T-helper 1 cell treated with Interleukin-12 subunit alpha and Interleukin-12 subunit beta and Interleukin-4 antibody, amounts not matched to agents 30 μg/mL and 1 μg/mL, for 36 hours (primary cell): Measurements from ENCODE around the gene FOXQ1.
"Not testable (repeated sequence)": the region's sequence is repeated elsewhere in the genome, so short reads cannot be mapped to it uniquely, and the experiment has no call there.

ENCODE experiments used
- H3K27ac Mint-ChIP-seq: one replicate; pipeline ENCODE4 v1.8.0; 2021; ENCODE audit warnings: mild to moderate bottlenecking, mixed read lengths
- H3K27me3 Mint-ChIP-seq: one replicate; pipeline ENCODE4 v1.8.0; 2021; ENCODE audit warnings: low read depth, mixed read lengths
- H3K36me3 Mint-ChIP-seq: one replicate; pipeline ENCODE4 v1.8.0; 2021; ENCODE audit warnings: low read depth, mixed read lengths
- H3K4me1 Mint-ChIP-seq: one replicate; pipeline ENCODE4 v1.8.0; 2021; ENCODE audit warnings: low read depth, mixed read lengths
- H3K4me3 Mint-ChIP-seq: one replicate; pipeline ENCODE4 v1.8.0; 2021; ENCODE audit warnings: mild to moderate bottlenecking, moderate library complexity, mixed read lengths
- H3K9me3 Mint-ChIP-seq: one replicate; pipeline ENCODE4 v1.8.0; 2021; ENCODE audit warnings: mixed read lengths

FOXQ1 gene

DNA sequence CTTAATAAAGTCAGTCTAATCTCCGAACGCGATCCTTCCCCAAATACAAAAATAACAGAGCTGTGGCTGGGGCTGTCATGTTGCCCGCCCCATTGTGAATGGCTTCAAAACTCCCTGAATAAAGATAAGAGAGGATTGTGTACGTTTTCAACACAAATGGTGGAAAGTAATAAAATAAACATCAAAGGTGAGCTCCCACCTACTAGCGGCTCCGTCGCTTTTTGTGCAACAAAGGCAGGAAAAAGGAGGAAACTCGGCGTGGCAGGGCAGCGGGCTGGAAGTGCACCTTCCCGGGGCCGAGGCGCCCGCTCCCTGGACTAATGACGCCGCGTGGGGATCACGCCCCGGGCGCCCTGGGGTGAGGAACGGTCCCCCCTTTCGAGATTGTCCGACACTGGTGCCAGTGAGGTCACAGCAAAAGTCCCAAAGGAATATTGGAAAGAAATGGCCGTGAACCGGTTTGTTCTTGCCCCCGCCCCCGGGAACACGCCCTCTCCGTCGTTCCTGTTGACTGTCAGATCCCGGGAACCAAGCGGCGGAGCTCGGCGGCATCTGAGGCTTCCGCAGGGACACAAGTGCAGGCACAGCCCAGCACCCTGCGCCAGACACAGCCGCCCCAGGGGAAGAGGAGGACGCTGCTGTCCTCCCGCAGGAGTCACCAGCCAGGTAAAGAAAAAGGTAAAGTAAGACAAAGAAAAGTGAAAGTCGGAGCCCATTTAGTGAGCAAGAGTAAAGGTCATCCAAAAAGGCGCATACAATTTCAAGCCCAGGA is 1.1 kb upstream of the FOXQ1 start:
- H3K36me3 Mint-ChIP-seq: no peaks in the 10 kb centered on the region
- no peaks in the 10 kb centered on the region for H3K9me3 Mint-ChIP-seq
- peak overlapping the region; percentile 49 for H3K27ac Mint-ChIP-seq
- peaks cover 78% of the 10 kb centered on the region for H3K27me3 Mint-ChIP-seq
- H3K4me3 Mint-ChIP-seq: peak overlapping the region; percentile 65
- H3K4me1 Mint-ChIP-seq: peaks cover 12% of the 10 kb centered on the region

DNA sequence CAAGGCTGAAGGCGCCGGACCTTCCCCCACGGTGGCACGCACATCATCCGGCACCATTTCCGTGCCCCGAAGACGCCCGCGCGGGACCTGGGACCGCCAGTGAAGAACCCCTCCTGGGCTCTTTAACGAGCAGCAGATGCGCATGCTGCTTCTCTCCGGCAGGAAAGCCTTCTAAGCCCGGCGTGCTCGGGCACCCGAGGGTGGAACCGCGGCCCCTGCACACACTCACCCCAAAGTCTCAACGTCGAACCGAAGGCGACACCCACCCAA is 240 bp downstream of the FOXQ1 start:
- Mint-ChIP-seq H3K27ac (peak overlapping the region; percentile 57), H3K27me3 (peaks cover 73% of the 10 kb centered on the region), H3K9me3 (no peaks in the 10 kb centered on the region), H3K4me3 (peak overlapping the region; percentile 42), H3K4me1 (peaks cover 16% of the 10 kb centered on the region), H3K36me3 (no peaks in the 10 kb centered on the region)

DNA sequence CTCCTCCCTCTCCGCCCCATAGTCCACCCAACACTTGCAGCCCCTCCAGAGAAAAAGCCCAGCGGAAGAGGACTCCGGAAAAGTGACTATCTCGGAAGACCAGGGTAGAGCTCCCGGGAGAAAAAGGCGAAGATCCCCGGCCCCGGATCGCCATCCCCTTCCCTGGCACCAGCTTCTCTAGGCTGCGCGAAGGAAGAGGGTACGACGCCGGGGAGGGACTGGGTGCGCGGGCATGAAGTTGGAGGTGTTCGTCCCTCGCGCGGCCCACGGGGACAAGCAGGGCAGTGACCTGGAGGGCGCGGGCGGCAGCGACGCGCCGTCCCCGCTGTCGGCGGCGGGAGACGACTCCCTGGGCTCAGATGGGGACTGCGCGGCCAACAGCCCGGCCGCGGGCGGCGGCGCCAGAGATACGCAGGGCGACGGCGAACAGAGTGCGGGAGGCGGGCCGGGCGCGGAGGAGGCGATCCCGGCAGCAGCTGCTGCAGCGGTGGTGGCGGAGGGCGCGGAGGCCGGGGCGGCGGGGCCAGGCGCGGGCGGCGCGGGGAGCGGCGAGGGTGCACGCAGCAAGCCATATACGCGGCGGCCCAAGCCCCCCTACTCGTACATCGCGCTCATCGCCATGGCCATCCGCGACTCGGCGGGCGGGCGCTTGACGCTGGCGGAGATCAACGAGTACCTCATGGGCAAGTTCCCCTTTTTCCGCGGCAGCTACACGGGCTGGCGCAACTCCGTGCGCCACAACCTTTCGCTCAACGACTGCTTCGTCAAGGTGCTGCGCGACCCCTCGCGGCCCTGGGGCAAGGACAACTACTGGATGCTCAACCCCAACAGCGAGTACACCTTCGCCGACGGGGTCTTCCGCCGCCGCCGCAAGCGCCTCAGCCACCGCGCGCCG is 822 bp downstream of the FOXQ1 start:
- Mint-ChIP-seq H3K4me3 (peak overlapping the region; percentile 42), H3K27ac (peak overlapping the region; percentile 57), H3K27me3 (peaks cover 69% of the 10 kb centered on the region), H3K9me3 (no peaks in the 10 kb centered on the region), H3K36me3 (no peaks in the 10 kb centered on the region), H3K4me1 (peaks cover 16% of the 10 kb centered on the region)

DNA sequence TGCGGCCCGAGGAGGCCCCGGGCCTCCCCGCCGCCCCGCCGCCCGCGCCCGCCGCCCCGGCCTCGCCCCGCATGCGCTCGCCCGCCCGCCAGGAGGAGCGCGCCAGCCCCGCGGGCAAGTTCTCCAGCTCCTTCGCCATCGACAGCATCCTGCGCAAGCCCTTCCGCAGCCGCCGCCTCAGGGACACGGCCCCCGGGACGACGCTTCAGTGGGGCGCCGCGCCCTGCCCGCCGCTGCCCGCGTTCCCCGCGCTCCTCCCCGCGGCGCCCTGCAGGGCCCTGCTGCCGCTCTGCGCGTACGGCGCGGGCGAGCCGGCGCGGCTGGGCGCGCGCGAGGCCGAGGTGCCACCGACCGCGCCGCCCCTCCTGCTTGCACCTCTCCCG is 1.5 kb downstream of the FOXQ1 start:
- peaks cover 4% of the 10 kb centered on the region for H3K9me3 Mint-ChIP-seq
- H3K36me3 Mint-ChIP-seq: no peaks in the 10 kb centered on the region
- peaks cover 16% of the 10 kb centered on the region for H3K4me1 Mint-ChIP-seq
- peaks cover 69% of the 10 kb centered on the region for H3K27me3 Mint-ChIP-seq
- H3K27ac Mint-ChIP-seq: no peak overlapping the region
- H3K4me3 Mint-ChIP-seq: no peak overlapping the region

DNA sequence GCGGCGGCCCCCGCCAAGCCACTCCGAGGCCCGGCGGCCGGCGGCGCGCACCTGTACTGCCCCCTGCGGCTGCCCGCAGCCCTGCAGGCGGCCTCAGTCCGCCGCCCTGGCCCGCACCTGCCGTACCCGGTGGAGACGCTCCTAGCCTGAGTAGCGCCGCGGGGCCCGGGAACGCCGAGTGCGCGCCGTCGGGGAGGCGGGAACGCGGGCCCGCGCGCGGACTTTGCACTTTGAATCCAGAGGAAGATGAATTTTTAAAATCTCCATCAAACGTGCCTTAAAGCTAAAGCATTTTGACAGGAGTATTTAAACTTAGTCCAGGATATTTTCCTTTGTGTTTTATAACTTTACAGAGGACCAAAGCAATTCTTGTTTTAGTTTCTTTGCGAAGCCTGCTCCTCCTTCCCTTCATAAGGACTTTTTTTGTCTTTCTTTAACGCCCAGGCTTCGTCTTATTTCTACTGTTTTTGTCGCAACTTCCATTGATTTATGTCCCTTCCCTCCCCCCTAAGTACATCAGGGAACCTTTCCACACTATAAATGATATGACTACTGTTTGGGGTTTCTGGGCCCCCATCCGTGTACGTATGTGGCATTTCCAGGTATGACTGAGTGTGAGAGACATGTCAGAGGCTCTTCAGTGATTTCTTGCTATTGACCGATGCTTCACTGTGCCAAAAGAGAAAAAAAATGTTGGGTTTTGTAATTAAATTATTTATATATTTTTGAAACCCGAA is 2.0 kb downstream of the FOXQ1 start:
- Mint-ChIP-seq H3K27ac (peak overlapping the region; percentile 81), H3K9me3 (peaks cover 4% of the 10 kb centered on the region), H3K36me3 (no peaks in the 10 kb centered on the region), H3K27me3 (peaks cover 64% of the 10 kb centered on the region), H3K4me1 (peaks cover 16% of the 10 kb centered on the region), H3K4me3 (peak overlapping the region; percentile 47)

DNA sequence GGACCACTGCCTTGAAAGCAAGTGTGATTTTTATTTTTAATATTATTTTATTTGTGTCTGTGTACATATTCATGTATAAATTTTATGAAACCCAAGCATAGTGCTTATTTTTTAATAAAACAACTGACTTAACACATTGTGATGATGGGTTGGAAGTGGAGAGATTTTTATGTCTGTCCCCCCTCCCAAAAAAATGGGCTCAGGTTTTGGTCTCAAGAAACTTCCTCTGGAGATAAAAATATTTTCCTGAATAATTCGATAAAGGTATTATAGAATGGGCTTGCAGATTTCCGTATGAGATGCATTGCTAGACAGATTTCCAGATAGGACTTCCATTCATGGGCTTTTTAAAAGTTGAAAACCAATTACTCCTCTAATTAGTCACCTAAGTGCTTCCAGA is 2.7 kb downstream of the FOXQ1 start:
- H3K36me3 Mint-ChIP-seq: no peaks in the 10 kb centered on the region

DNA sequence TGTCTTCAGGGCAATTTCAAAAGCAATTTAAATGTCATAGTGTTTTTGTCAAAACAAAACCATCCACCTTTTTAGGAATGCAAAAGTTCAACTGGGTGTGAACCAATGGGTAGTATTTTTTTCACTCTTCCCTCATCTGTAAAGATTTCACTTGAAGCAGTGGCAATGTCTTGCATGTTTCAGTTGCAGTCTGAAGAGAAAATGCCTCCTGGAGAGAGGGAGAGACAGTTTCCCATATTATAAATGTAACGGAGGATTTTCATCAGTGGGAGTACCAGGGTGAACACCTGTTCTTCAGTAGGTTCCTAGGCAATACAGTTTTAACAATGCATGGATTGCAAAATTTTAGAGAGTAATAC is 3.3 kb downstream of the FOXQ1 start:
- peaks cover 16% of the 10 kb centered on the region for H3K4me1 Mint-ChIP-seq
- H3K9me3 Mint-ChIP-seq: peaks cover 4% of the 10 kb centered on the region
- no peak overlapping the region for H3K4me3 Mint-ChIP-seq
- no peaks in the 10 kb centered on the region for H3K36me3 Mint-ChIP-seq
- no peak overlapping the region for H3K27ac Mint-ChIP-seq
- peaks cover 52% of the 10 kb centered on the region for H3K27me3 Mint-ChIP-seq

More for the DNA sequence above, 2.7 kb downstream of the FOXQ1 start:
- Mint-ChIP-seq H3K4me3 (no peak overlapping the region), H3K9me3 (peaks cover 4% of the 10 kb centered on the region), H3K27ac (no peak overlapping the region), H3K27me3 (peaks cover 58% of the 10 kb centered on the region), H3K4me1 (peaks cover 16% of the 10 kb centered on the region)

DNA sequence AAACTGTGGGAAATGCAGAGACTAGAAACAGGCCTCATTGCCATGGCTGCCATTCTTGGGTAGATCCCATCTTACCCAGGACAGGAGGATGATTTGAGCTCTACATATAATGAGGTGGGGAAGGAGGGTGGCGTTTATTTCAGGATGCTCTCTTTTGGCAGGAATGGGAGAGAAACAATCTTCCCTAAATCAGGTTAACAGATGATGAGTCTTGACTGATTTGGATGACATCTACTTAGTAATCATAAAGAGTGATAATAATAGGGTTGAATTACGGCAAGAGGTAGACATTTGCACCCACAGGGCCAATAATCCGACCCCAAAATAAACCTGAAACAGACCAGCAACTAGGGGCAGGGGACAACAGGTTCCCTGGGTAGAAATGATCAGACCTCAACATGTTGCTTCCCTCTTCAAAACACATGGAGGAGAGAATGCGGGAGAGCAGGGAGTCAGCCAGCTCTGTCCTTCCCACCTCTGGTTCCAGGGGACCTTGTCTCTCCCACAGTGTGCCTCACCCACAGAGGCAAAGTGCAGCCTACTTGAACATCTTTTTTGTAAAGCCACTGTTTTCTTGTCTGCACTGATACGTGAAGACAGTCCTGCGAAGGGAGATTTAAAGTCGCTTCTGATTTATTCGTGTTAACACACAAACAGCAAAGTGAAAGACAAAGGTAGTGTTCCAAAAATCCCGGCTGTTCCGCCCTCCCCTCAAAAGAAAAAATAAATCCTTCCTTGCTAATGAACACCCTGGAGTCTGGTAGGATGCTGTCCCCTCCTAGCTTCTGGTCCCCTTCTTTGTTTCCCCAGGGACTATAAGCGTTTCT is 3.9 kb downstream of the FOXQ1 start:
- H3K4me3 Mint-ChIP-seq: no peak overlapping the region
- peaks cover 14% of the 10 kb centered on the region for H3K4me1 Mint-ChIP-seq
- H3K9me3 Mint-ChIP-seq: peaks cover 4% of the 10 kb centered on the region
- no peaks in the 10 kb centered on the region for H3K36me3 Mint-ChIP-seq
- peaks cover 46% of the 10 kb centered on the region for H3K27me3 Mint-ChIP-seq
- H3K27ac Mint-ChIP-seq: no peak overlapping the region

DNA sequence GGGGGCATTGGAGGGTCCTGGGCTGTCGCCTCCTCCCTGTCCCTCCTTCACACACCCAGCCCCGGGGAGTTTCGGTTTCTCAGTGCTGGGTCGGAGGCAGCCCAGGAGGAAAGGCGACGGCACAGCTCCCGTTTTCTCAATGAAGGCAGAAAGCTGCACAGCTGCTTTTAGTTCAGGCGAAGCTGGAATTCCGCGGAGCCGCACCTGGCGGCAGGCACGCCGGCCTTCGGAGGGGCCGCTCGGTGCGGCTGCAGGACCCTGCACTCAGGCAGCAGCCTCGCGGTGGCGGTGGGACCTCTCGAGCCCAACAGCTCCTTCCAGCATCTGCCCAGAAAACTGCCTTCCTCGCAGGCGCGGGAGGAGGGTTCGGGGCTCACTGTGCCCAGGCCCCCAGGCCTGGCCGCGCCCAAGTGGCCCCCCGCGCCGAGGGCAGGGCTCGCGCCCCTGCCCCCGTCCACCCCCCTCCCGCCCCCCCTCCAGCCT is 4.6 kb downstream of the FOXQ1 start:
- Mint-ChIP-seq H3K27ac (no peak overlapping the region), H3K4me3 (no peak overlapping the region), H3K27me3 (peaks cover 38% of the 10 kb centered on the region), H3K4me1 (peaks cover 10% of the 10 kb centered on the region), H3K36me3 (no peaks in the 10 kb centered on the region), H3K9me3 (peaks cover 4% of the 10 kb centered on the region)

DNA sequence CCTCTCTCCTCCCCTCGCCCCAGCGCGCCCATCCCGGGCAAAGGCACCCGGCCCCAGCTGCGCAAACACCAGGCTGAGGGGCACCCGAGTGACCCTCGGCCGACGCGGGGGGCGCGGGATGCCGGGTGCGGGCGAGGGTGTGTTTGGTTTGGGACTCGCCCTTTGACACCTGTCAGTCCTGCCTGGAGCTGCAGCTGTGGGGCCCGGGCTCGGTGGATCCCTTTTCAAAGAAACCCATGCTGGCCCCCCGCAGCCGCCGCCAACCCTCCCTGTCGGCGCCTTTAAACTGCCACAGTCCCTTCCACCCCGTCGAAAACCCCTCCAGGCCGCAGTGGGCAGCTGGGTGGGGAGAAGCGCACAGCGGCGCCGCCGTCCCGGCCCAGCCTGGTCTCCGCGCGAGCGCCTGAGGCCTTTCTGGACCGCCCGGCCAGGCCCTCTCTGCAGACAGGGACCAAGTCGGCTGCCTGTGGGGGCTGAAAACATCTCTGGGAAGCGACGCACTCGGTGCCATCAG is 5.5 kb downstream of the FOXQ1 start:
- no peak overlapping the region for H3K4me3 Mint-ChIP-seq

DNA sequence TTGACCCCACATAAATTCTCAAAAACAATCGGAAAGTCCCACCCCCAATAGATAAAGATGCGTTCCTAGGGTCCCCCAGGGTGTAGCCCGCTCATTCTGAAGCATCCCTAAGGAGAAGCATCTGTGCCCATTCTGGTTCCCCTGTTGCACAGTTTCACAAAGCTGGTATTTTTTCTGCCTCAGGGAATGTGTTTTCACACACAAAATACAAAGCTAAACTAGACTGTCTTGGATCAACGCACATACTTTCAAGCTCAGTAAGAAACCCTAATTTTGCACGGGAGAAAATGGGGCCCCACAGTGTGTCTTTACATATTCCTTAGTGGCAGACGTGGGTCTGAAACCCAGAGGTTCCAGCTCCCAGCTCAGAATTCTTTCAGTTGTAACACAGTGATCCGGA is 6.1 kb downstream of the FOXQ1 start:
- peaks cover 7% of the 10 kb centered on the region for H3K4me1 Mint-ChIP-seq
- peak overlapping the region; percentile 50 for H3K4me3 Mint-ChIP-seq
- H3K27ac Mint-ChIP-seq: no peak overlapping the region
- peaks cover 4% of the 10 kb centered on the region for H3K9me3 Mint-ChIP-seq
- H3K36me3 Mint-ChIP-seq: no peaks in the 10 kb centered on the region
- peaks cover 45% of the 10 kb centered on the region for H3K27me3 Mint-ChIP-seq

More for the DNA sequence above, 5.5 kb downstream of the FOXQ1 start:
- H3K36me3 Mint-ChIP-seq: no peaks in the 10 kb centered on the region
- peaks cover 7% of the 10 kb centered on the region for H3K4me1 Mint-ChIP-seq
- peaks cover 4% of the 10 kb centered on the region for H3K9me3 Mint-ChIP-seq
- H3K27me3 Mint-ChIP-seq: peaks cover 42% of the 10 kb centered on the region
- no peak overlapping the region for H3K27ac Mint-ChIP-seq

DNA sequence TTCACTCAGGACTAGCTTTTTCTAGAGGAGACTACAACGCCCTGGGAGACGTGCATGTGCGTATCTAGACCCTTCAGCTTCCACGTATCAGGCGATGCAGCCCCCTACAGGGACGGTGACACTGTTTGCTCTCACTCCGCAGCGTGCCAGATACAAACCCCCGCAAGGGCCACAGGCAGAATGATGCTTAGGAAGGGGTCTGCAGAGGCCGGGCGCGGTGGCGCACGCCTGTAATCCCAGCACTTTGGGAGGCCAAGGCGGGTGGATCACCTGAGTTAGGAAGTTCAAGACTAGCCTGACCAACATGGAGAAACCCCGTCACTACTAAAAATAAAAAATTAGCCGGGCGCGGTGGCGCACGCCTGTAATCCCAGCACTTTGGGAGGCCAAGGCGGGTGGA is 6.7 kb downstream of the FOXQ1 start:
- peaks cover 45% of the 10 kb centered on the region for H3K27me3 Mint-ChIP-seq
- not testable (repeated sequence) for H3K36me3 Mint-ChIP-seq, H3K4me1 Mint-ChIP-seq, H3K27ac Mint-ChIP-seq, H3K4me3 Mint-ChIP-seq, H3K9me3 Mint-ChIP-seq

DNA sequence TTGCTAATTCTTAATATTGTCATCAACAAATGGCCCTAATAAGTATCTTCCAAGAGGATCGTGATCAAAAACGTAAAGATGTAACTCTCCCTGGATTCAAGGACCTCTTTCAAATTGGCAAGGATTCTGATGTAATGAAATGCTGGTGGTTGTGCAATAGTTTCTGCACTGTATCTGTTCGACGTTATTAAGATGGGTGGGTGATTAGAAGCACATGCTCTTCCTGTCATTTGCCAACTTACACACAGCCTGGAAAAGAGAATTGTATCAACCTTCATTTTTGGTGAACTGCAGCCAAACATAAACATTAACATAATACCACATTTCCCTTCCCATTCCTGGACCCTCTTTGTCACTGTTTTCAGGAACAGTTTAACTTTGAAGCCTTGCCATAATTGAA is 9.8 kb downstream of the FOXQ1 start:
- no peak overlapping the region for H3K4me3 Mint-ChIP-seq
- peaks cover 32% of the 10 kb centered on the region for H3K27me3 Mint-ChIP-seq
- no peak overlapping the region for H3K27ac Mint-ChIP-seq
- H3K4me1 Mint-ChIP-seq: no peaks in the 10 kb centered on the region
- H3K9me3 Mint-ChIP-seq: peaks cover 4% of the 10 kb centered on the region
- H3K36me3 Mint-ChIP-seq: no peaks in the 10 kb centered on the region

DNA sequence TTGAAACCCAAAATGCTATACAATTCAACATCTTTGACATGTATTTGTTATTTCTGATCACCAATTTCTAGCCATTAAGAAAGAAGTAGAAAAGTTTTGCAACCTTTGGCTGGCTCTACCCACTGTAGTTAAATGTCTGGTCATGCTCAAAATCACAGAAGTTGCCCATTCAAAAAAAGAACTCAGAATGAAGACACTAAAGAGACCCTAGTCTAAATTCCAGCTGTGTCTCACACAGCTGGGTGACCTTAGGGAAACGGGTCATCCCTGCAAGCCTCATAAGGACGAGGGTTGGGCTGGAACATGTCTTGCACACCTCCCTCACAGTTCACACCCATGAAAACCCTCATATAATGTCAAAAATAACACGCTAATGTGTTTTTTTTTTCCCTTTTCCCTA is 10.3 kb downstream of the FOXQ1 start:
- H3K36me3 Mint-ChIP-seq: no peaks in the 10 kb centered on the region
- no peak overlapping the region for H3K27ac Mint-ChIP-seq
- peaks cover 4% of the 10 kb centered on the region for H3K9me3 Mint-ChIP-seq
- no peak overlapping the region for H3K4me3 Mint-ChIP-seq
- no peaks in the 10 kb centered on the region for H3K4me1 Mint-ChIP-seq
- H3K27me3 Mint-ChIP-seq: peaks cover 34% of the 10 kb centered on the region
